Measurements from ENCODE around the gene STX1B. TPM values are rescaled to one million over a fixed set of nuclear protein-coding genes. Genes with fewer than 3 reads are reported as not detected.

STX1B gene
- total RNA-seq, 4 donors from 2014 or later: 0.92 to 2.6 (median 1.8) TPM

GRCh38 chr16:30954993-30955392, 55.4 kb downstream of the STX1B start:
- Histone ChIP-seq H3K27me3 (no peaks in the 10 kb centered on the region), H3K4me3 (no peak overlapping the region), H3K4me1 (peaks cover 43 to 70% (median 65%) of the 10 kb centered on the region in 4 donors), H3K27ac (replicated peaks in 1 of 4) (peak overlapping the region in 1 of 4 donors; percentile 5), H3K36me3 (peaks cover 3 to 21% (median 16%) of the 10 kb centered on the region in 4 donors), H3K9me3 (no peaks in the 10 kb centered on the region)
- 84% methylated on average over 8 of the region's 8 CpGs for WGBS
- intact Hi-C loops (cut with DNase I): no loop called here
- no peak for TF ChIP-seq EP300 (IDR thresholded peaks at IDR 0.05)
- TF ChIP-seq POLR2AphosphoS5 (IDR thresholded peaks at IDR 0.05): no peak
- TF ChIP-seq CTCF (IDR thresholded peaks at IDR 0.05): no peak
- TF ChIP-seq POLR2A (IDR thresholded peaks at IDR 0.05; ENCODE audit: low read depth): no peak
- DNase-seq (ENCODE audit: extremely low spot score): no peak

- H3K4me1 ChIP-seq: peaks cover 36 to 65% (median 60%) of the 10 kb centered on the region in 4 donors
- no peaks in the 10 kb centered on the region for H3K27me3 ChIP-seq
- intact Hi-C loops (cut with DNase I): no loop called here
- no peaks in the 10 kb centered on the region for H3K9me3 ChIP-seq
- peak overlapping the region; percentile 4 to 91 (median 62) for H3K27ac ChIP-seq (replicated peaks in 1 of 4)
- no peak for DNase-seq (ENCODE audit: extremely low spot score)
- H3K36me3 ChIP-seq: peaks cover 0 to 8% (median 4%) of the 10 kb centered on the region in 4 donors
- no peak overlapping the region for H3K4me3 ChIP-seq
- TF ChIP-seq CTCF (IDR thresholded peaks at IDR 0.05) (peak; percentile 49 to 66 (median 57)), EP300 (IDR thresholded peaks at IDR 0.05) (no peak), POLR2AphosphoS5 (IDR thresholded peaks at IDR 0.05) (no peak), POLR2A (IDR thresholded peaks at IDR 0.05; ENCODE audit: low read depth) (no peak)
- 10% methylated on average over 2 of the region's 15 CpGs for WGBS
Observed at GRCh38 chr16:30953511-30954124, 56.8 kb downstream of the STX1B start.

GRCh38 chr16:30953111-30953510, 57.3 kb downstream of the STX1B start:
- WGBS: 73% methylated on average over 3 of the region's 9 CpGs
- Histone ChIP-seq H3K36me3 (peaks cover 0 to 8% (median 4%) of the 10 kb centered on the region in 4 donors), H3K27me3 (no peaks in the 10 kb centered on the region), H3K27ac (replicated peaks in 1 of 4) (peak overlapping the region in 3 of 4 donors; percentile 58 to 91 (median 66)), H3K9me3 (no peaks in the 10 kb centered on the region), H3K4me3 (no peak overlapping the region), H3K4me1 (peaks cover 34 to 66% (median 59%) of the 10 kb centered on the region in 4 donors)
- TF ChIP-seq POLR2AphosphoS5 (IDR thresholded peaks at IDR 0.05): no peak
- TF ChIP-seq POLR2A (IDR thresholded peaks at IDR 0.05; ENCODE audit: low read depth): no peak
- no peak for TF ChIP-seq CTCF (IDR thresholded peaks at IDR 0.05)
- TF ChIP-seq EP300 (IDR thresholded peaks at IDR 0.05): no peak
- DNase-seq (ENCODE audit: extremely low spot score): no peak
- intact Hi-C loops (cut with DNase I): no loop called here

- Histone ChIP-seq H3K27me3 (no peaks in the 10 kb centered on the region), H3K36me3 (peaks cover 0 to 14% (median 9%) of the 10 kb centered on the region in 4 donors), H3K4me1 (peaks cover 32 to 67% (median 62%) of the 10 kb centered on the region in 4 donors), H3K4me3 (no peak overlapping the region), H3K9me3 (no peaks in the 10 kb centered on the region), H3K27ac (replicated peaks in 1 of 4) (peak overlapping the region; percentile 91 to 99 (median 92))
- no peak for DNase-seq (ENCODE audit: extremely low spot score)
- intact Hi-C loops (cut with DNase I): no loop called here
- TF ChIP-seq POLR2AphosphoS5 (IDR thresholded peaks at IDR 0.05): peak; percentile 49 to 69
- TF ChIP-seq POLR2A (IDR thresholded peaks at IDR 0.05; ENCODE audit: low read depth): no peak
- TF ChIP-seq EP300 (IDR thresholded peaks at IDR 0.05): no peak
- WGBS: 27% methylated on average over 3 of the region's 3 CpGs
Observed at GRCh38 chr16:30951750-30952149, 58.7 kb downstream of the STX1B start.

- Histone ChIP-seq H3K27me3 (no peaks in the 10 kb centered on the region), H3K27ac (replicated peaks in 1 of 4) (peak overlapping the region; percentile 91 to 99 (median 92)), H3K4me3 (no peak overlapping the region), H3K4me1 (peaks cover 28 to 62% (median 57%) of the 10 kb centered on the region in 4 donors), H3K9me3 (no peaks in the 10 kb centered on the region), H3K36me3 (peaks cover 0 to 19% (median 10%) of the 10 kb centered on the region in 4 donors)
- DNase-seq (ENCODE audit: extremely low spot score): no peak
- intact Hi-C loops (cut with DNase I): no loop called here
- TF ChIP-seq POLR2A (IDR thresholded peaks at IDR 0.05; ENCODE audit: low read depth) (no peak), CTCF (IDR thresholded peaks at IDR 0.05) (no peak), POLR2AphosphoS5 (IDR thresholded peaks at IDR 0.05) (no peak), EP300 (IDR thresholded peaks at IDR 0.05) (no peak)
- WGBS: no CpG with 5 or more reads among the region's 1 CpG
Observed at GRCh38 chr16:30951193-30951592, 59.2 kb downstream of the STX1B start.

Measured in esophagus muscularis mucosa (tissue), 4 donors.